GM19463 (cell line): ENCODE measurements around the gene GRIP1.

Experiments used
- ATAC-seq: cut with Tn5 transposase; IDR thresholded peaks from one replicate; pipeline ENCODE4 v1.9.1; 2021; ENCODE audit warnings: mild to moderate bottlenecking, moderate library complexity; ENCODE audit not compliant: unreplicated experiment

GRIP1 gene

GRCh38 chr12:66399911-66400306 lies 279.0 kb downstream of the GRIP1 start:
- ATAC-seq = no peak

- ATAC-seq = no peak
These were observed 279.7 kb downstream of the GRIP1 start for GRCh38 chr12:66398931-66399910.

- ATAC-seq = no peak
These were observed 281.1 kb downstream of the GRIP1 start for GRCh38 chr12:66397574-66398290.

- ATAC-seq = no peak
These were observed 285.0 kb downstream of the GRIP1 start for GRCh38 chr12:66393890-66394289.

GRCh38 chr12:66392266-66392915 lies 286.5 kb downstream of the GRIP1 start:
- no peak for ATAC-seq

GRCh38 chr12:66388517-66388916 lies 290.4 kb downstream of the GRIP1 start:
- no peak for ATAC-seq

- no peak for ATAC-seq
These were observed 291.8 kb downstream of the GRIP1 start for GRCh38 chr12:66387117-66387516.

GRCh38 chr12:66380769-66381535 lies 297.9 kb downstream of the GRIP1 start:
- no peak for ATAC-seq

GRCh38 chr12:66379616-66380015 lies 299.3 kb downstream of the GRIP1 start:
- no peak for ATAC-seq

- ATAC-seq = no peak
These were observed 303.3 kb downstream of the GRIP1 start for GRCh38 chr12:66375560-66375959.

GRCh38 chr12:66371982-66372381 lies 306.9 kb downstream of the GRIP1 start:
- no peak for ATAC-seq

- no peak for ATAC-seq
These were observed 311.7 kb downstream of the GRIP1 start for GRCh38 chr12:66367015-66367667.

GRCh38 chr12:66365718-66366490 lies 313.0 kb downstream of the GRIP1 start:
- no peak for ATAC-seq

GRCh38 chr12:66361703-66362102 lies 317.2 kb downstream of the GRIP1 start:
- no peak for ATAC-seq

GRCh38 chr12:66359300-66359699 lies 319.6 kb downstream of the GRIP1 start:
- ATAC-seq = no peak

GRCh38 chr12:66354291-66354690 lies 324.6 kb downstream of the GRIP1 start:
- ATAC-seq = no peak

- ATAC-seq = no peak
These were observed 326.0 kb downstream of the GRIP1 start for GRCh38 chr12:66352899-66353298.

- ATAC-seq = no peak
These were observed 326.7 kb downstream of the GRIP1 start for GRCh38 chr12:66352197-66352596.

GRCh38 chr12:66351301-66351700 lies 327.6 kb downstream of the GRIP1 start:
- no peak for ATAC-seq
